Body of pancreas (tissue), 4 donors: ENCODE data around the gene EXD3. TPM values are rescaled to one million over a fixed set of nuclear protein-coding genes. Genes with fewer than 3 reads are reported as not detected.

Source experiments
- ATAC-seq: fragments of 150-250 bp; one replicate; pipeline ENCODE4 v1.9.1; 2016
- DNase-seq, 4 donors: peaks; one replicate each; pipeline ENCODE4 v3.0.0-alpha.2; 2019
- H3K27ac ChIP-seq, 4 donors: fragments of 200-600 bp; sonication (generic); 1 replicate in 3 of 4; 2 replicates in 1 of 4; pipeline versions ENCODE4 v1.5.1 to v1.6.1; 2016 to 2019; ENCODE audit warnings: mild to moderate bottlenecking in 1 of 4, mixed read lengths in 1 of 4, moderate library complexity in 1 of 4
- H3K27me3 ChIP-seq, 2 donors: fragments of 200-600 bp; sonication (generic); one replicate each; pipeline ENCODE4 v1.6.0; 2016; ENCODE audit warnings: mild to moderate bottlenecking in 1 of 2
- H3K36me3 ChIP-seq, 2 donors: fragments of 200-600 bp; sonication (generic); replicated peaks in 1 of 2; 2 replicates each; pipeline ENCODE4 v1.5.1; 2016; ENCODE audit warnings: low read depth in 2 of 2; ENCODE audit not compliant: insufficient read depth in 1 of 2
- H3K4me1 ChIP-seq: fragments of 200-600 bp; sonication (generic); one replicate; pipeline ENCODE4 v1.6.0; 2016
- H3K4me3 ChIP-seq, 2 donors: fragments of 200-600 bp; sonication (generic); 1 replicate in 1 of 2; 2 replicates in 1 of 2; pipeline ENCODE4 v1.5.1; 2016 to 2019
- H3K9me3 ChIP-seq, 3 donors: fragments of 200-600 bp; sonication (generic); 1 replicate in 2 of 3; 2 replicates in 1 of 3; pipeline ENCODE4 v1.5.1; 2016
- POLR2A ChIP-seq, 3 donors: fragments of 450-650 bp; IDR thresholded peaks; one replicate each; pipeline ENCODE4 v1.6.1; 2016; ENCODE audit warnings: antibody characterized with exemption in 3 of 3, mild to moderate bottlenecking in 2 of 3
- WGBS, 2 donors: methylation state at CpG; one replicate each; pipeline ENCODE4 v1.1.5; 2017; 5-methylcytosine and 5-hydroxymethylcytosine counted together
- intact Hi-C: fragments of 100-400 bp; cut with DNase I; formaldehyde crosslinking; loops from one replicate; pipeline ENCODE4 v1.15.1; 2023
- total RNA-seq, 2 donors: library from RNA; depleted of rRNA; stranded (reverse); fragments of >200 nt; gene quantifications; one replicate each; pipeline ENCODE4 v1.1.0, GENCODE V29; 2016
- TF ChIP-seq, protein P1 (sequence below), 7 experiments: fragments of 450-650 bp in 4 of 7; fragments of 200-600 bp in 3 of 7; sonication (generic) in 3 of 7; IDR thresholded peaks; one replicate each; pipeline ENCODE4 v1.5.1; 2016 to 2019; ENCODE audit warnings: antibody characterized with exemption in 7 of 7

Gene EXD3
- total RNA-seq, 2 donors from 2014 or later = 23.3 to 34.9 TPM

DNA sequence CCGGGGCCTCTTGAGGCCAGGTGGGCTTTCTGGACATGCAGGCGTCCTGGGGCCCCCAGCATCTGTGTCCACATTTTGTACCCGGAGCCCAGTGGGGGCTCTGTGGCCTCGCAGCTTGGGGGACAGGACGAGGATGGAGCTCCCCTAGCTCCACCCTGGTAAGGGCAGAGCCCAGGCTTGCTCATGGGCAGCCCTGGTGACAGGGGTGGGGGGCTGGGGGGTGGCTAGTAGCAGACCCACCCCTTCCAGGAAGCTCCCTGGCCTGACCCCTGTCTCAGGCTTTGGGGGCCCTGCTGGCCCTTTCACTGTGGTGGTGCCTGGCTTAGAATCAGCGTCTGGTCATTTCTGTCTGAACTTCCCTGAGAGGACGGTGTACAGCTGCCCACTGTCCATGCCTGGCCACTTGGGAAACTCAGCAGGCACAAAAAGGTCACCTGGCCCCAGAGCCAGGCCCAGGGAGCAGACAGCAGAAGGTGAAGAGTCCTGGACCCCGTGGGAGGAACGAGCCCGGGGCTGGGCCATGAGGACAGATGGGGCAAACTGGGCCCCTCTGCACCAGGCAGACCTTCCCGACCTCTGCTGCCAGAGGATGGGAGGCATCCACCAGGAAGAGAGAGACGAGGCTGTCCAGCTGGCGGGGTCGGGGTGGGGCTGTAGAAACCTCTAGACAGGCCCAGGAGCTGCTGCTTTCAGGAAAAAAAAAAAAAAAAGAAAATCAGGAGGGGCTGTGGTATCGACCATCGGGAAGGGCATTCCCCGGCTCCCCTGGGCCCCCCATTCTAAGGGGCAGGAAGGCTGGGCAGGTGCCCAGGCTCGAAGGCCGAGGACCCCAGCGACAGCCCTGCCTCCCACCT is 52.8 kb downstream of the EXD3 start:
- H3K27ac ChIP-seq = peak overlapping the region in 3 of 4 donors; percentile 55 to 74 (median 57)
- peak in 2 of 4 donors; percentile 6 to 12 for DNase-seq
- intact Hi-C loops = no loop called here
- no peak overlapping the region for H3K4me3 ChIP-seq
- no peaks in the 10 kb centered on the region for H3K36me3 ChIP-seq
- peaks cover 17% of the 10 kb centered on the region for H3K4me1 ChIP-seq
- H3K9me3 ChIP-seq = no peaks in the 10 kb centered on the region
- WGBS, 2 donors = 65 to 69% methylated on average over 17 to 20 of the region's 20 CpGs
- TF ChIP-seq, protein P1, sequence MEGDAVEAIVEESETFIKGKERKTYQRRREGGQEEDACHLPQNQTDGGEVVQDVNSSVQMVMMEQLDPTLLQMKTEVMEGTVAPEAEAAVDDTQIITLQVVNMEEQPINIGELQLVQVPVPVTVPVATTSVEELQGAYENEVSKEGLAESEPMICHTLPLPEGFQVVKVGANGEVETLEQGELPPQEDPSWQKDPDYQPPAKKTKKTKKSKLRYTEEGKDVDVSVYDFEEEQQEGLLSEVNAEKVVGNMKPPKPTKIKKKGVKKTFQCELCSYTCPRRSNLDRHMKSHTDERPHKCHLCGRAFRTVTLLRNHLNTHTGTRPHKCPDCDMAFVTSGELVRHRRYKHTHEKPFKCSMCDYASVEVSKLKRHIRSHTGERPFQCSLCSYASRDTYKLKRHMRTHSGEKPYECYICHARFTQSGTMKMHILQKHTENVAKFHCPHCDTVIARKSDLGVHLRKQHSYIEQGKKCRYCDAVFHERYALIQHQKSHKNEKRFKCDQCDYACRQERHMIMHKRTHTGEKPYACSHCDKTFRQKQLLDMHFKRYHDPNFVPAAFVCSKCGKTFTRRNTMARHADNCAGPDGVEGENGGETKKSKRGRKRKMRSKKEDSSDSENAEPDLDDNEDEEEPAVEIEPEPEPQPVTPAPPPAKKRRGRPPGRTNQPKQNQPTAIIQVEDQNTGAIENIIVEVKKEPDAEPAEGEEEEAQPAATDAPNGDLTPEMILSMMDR (IDR thresholded peaks at IDR 0.05) = no peak
- no peak for TF ChIP-seq POLR2A (IDR thresholded peaks at IDR 0.05)
- no peaks in the 10 kb centered on the region for H3K27me3 ChIP-seq
- peak; percentile 7 for ATAC-seq

GRCh38 chr9:137369061-137369787 is 53.7 kb downstream of the EXD3 start:
- no peak for TF ChIP-seq POLR2A (IDR thresholded peaks at IDR 0.05)
- TF ChIP-seq, protein P1 (IDR thresholded peaks at IDR 0.05) = no peak
- H3K4me1 ChIP-seq = peaks cover 17% of the 10 kb centered on the region
- no peak for ATAC-seq
- H3K27ac ChIP-seq = no peak overlapping the region
- no peaks in the 10 kb centered on the region for H3K27me3 ChIP-seq
- no peaks in the 10 kb centered on the region for H3K9me3 ChIP-seq
- DNase-seq = peak in 1 of 4 donors; percentile 11
- intact Hi-C loops = no loop called here
- no peak overlapping the region for H3K4me3 ChIP-seq
- no peaks in the 10 kb centered on the region for H3K36me3 ChIP-seq
- 96 to 98% methylated on average over 7 to 10 of the region's 36 CpGs for WGBS, 2 donors

DNA sequence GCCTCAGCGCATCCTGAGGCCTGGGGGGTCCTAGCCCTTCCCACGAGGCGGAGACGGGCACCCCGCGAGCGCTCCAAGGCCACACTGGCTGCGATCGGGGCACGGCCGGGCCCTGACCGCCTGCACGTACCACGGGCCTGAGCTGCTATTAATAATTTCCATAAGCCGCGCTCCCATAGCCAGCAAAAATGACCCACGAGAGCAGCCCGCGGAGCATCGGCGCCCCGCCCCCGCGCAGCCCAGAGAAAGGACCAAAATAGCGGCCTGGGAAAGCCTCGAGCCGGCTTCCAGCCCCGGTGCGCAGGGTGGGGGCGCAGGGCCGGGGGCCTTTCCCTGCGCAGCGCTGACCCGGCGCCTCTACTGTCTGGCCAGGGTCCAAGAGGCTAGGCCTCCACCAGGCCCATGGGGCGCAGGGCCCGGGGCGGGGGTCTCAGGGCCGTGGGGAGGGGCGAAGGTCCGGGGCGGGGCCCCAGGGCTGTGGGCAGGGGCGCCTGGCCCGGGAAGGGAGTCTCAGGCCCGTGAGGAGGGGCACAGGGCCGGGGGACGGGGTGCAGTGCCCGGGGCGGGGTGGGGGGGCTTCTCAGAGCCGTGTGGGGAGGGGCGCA is 54.4 kb downstream of the EXD3 start:
- ATAC-seq (no peak), DNase-seq (peak in 1 of 4 donors; percentile 7)
- TF ChIP-seq POLR2A (IDR thresholded peaks at IDR 0.05) = no peak
- TF ChIP-seq, protein P1 (IDR thresholded peaks at IDR 0.05) = no peak

DNA sequence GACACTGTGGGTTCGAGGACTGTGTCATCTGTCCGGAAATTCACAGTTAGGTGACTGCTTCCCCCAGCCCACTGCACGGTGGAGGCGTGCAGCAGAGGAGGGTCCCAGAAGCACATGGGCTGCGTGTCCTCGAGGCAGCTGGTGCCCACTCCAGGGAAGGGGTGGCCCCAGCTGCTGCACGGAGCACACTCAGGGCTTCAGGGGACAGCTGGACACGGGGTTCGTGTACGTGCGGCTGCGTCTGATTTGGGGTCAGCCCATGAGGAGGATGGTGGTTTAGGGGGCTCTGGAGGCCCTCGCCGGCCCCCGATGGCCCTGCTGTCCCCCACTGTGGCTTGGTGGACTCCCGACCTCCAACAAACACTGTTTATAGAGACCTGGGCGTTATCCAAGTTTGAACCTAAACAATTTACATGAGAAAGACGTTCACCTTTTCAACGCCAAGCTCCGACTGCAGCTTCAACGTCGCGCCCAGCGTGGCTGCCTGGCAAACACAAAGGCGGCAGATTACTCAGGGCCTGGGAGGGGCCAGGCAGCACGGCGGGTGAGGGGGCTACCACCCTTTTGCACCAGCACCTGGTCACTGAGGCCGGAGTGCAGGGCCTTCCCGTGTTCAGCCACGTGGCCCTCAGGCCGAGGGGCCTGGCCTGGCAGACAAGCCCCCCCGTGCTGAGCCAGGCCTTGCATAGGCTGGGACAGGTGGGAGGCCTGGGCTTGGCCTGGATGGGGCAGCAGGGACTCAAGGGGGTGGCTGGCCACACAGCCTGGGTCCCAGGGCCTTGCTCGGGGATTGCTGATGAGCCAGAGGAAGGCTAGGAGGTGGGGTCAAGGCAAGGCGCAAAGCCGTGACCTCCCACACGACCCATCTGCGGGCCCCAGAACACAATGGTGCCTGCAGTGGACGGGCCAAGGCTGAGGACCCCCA is 55.2 kb downstream of the EXD3 start:
- 87 to 91% methylated on average over 23 to 32 of the region's 38 CpGs for WGBS, 2 donors
- Histone ChIP-seq H3K9me3 (no peaks in the 10 kb centered on the region), H3K27me3 (no peaks in the 10 kb centered on the region), H3K27ac (no peak overlapping the region), H3K4me1 (peaks cover 17% of the 10 kb centered on the region), H3K4me3 (no peak overlapping the region), H3K36me3 (no peaks in the 10 kb centered on the region)
- intact Hi-C loops = no loop called here
- TF ChIP-seq POLR2A (IDR thresholded peaks at IDR 0.05) = no peak
- TF ChIP-seq, protein P1 (IDR thresholded peaks at IDR 0.05) = no peak
- ATAC-seq (no peak), DNase-seq (peak in 1 of 4 donors; percentile 6)

More for the DNA sequence above, 54.4 kb downstream of the EXD3 start:
- Histone ChIP-seq H3K9me3 (no peaks in the 10 kb centered on the region), H3K4me3 (no peak overlapping the region), H3K36me3 (no peaks in the 10 kb centered on the region), H3K27me3 (no peaks in the 10 kb centered on the region), H3K4me1 (peaks cover 17% of the 10 kb centered on the region), H3K27ac (no peak overlapping the region)
- intact Hi-C loops = no loop called here
- WGBS, 2 donors = 69% methylated on average over 34 of the region's 51 CpGs; no CpG with 5 or more reads in 1 of the 2 donors
